NCI-H1105 treated with DMSO at 0.1 percent for 48 hours (cell line): ENCODE data around the gene DPYD.

Source experiments
- DNase-seq: peaks from one replicate; lab custom pipeline; 2025; lab: John Stamatoyannopoulos, UW

Gene DPYD

GRCh38 chr1:97091679-97092078 is 829.2 kb downstream of the DPYD start:
- DNase-seq = no peak

GRCh38 chr1:97091263-97091662 is 829.6 kb downstream of the DPYD start:
- DNase-seq = no peak

GRCh38 chr1:97090725-97091124 is 830.1 kb downstream of the DPYD start:
- no peak for DNase-seq

GRCh38 chr1:97089173-97089572 is 831.7 kb downstream of the DPYD start:
- no peak for DNase-seq

GRCh38 chr1:97088391-97088790 is 832.4 kb downstream of the DPYD start:
- DNase-seq = no peak

- DNase-seq = no peak
Observed at GRCh38 chr1:97084546-97084945, 836.3 kb downstream of the DPYD start.

GRCh38 chr1:97082160-97082848 is 838.5 kb downstream of the DPYD start:
- DNase-seq = peak; percentile 85

- no peak for DNase-seq
Observed at GRCh38 chr1:97078872-97079271, 842.0 kb downstream of the DPYD start.

- DNase-seq = no peak
Observed at GRCh38 chr1:97077221-97077620, 843.6 kb downstream of the DPYD start.

GRCh38 chr1:97074771-97075170 is 846.1 kb downstream of the DPYD start:
- no peak for DNase-seq

- no peak for DNase-seq
Observed at GRCh38 chr1:97073936-97074335, 846.9 kb downstream of the DPYD start.

GRCh38 chr1:97073169-97073568 is 847.7 kb downstream of the DPYD start:
- DNase-seq = no peak

GRCh38 chr1:97071173-97071572 is 849.7 kb downstream of the DPYD start:
- no peak for DNase-seq

GRCh38 chr1:97070376-97070775 is 850.5 kb downstream of the DPYD start:
- DNase-seq = no peak

GRCh38 chr1:97069312-97069711 is 851.5 kb downstream of the DPYD start:
- DNase-seq = no peak

GRCh38 chr1:97066860-97067259 is 854.0 kb downstream of the DPYD start:
- no peak for DNase-seq

- no peak for DNase-seq
Observed at GRCh38 chr1:97063532-97063931, 857.3 kb downstream of the DPYD start.

GRCh38 chr1:97061604-97062003 is 859.2 kb downstream of the DPYD start:
- DNase-seq = no peak

GRCh38 chr1:97056386-97056785 is 864.4 kb downstream of the DPYD start:
- no peak for DNase-seq

GRCh38 chr1:97053268-97053667 is 867.6 kb downstream of the DPYD start:
- DNase-seq = no peak

GRCh38 chr1:97051823-97052222 is 869.0 kb downstream of the DPYD start:
- DNase-seq = no peak

- DNase-seq = peak; percentile 38
Observed at GRCh38 chr1:97050506-97050905, 870.3 kb downstream of the DPYD start.

GRCh38 chr1:97047421-97047793 is 873.4 kb downstream of the DPYD start:
- no peak for DNase-seq

GRCh38 chr1:97046765-97047420 is 873.9 kb downstream of the DPYD start:
- DNase-seq = no peak
